BJ (cell line): ENCODE measurements around the gene ERC1. TPM values are rescaled to one million over a fixed set of nuclear protein-coding genes. Genes with fewer than 3 reads are reported as not detected.

Experiments used
- CTCF ChIA-PET: fragments of 350-600 bp; formaldehyde crosslinking; extraction: SDS; loops from one replicate; lab custom pipeline; 2021; ENCODE audit warnings: antibody characterized with exemption, inconsistent platforms; lab: Yijun Ruan, JAX
- POLR2A ChIA-PET: fragments of 300-600 bp; sonication (Branson Sonifier 250); formaldehyde crosslinking; extraction: SDS; loops from one replicate; lab custom pipeline; 2021; ENCODE audit warnings: antibody characterized with exemption; lab: Charles Lee
- DNase-seq: peaks from one replicate; pipeline ENCODE4 v3.0.0-alpha.2; 2011; ENCODE audit warnings: low read depth
- H3K27me3 ChIP-seq: 2 replicates; pipeline ENCODE4 v1.6.0; 2011; ENCODE audit warnings: low read length; ENCODE audit not compliant: control insufficient read depth, insufficient read depth
- H3K36me3 ChIP-seq: 2 replicates; pipeline ENCODE4 v1.5.1; 2011; ENCODE audit warnings: low read length; ENCODE audit not compliant: control insufficient read depth, insufficient read depth
- H3K4me3 ChIP-seq: 2 replicates; pipeline ENCODE4 v1.5.1; 2011; ENCODE audit warnings: low read depth, mild to moderate bottlenecking, control low read depth, low read length
- polyA minus RNA-seq: library from RNA; depleted of rRNA, polyadenylated mRNA; stranded (reverse); fragments of >200 nt; gene quantifications from 2 replicates; pipeline ENCODE4 v1.2.3, GENCODE V29; 2011; rRNA and poly(A)+ RNA removed
- polyA plus RNA-seq: library from polyadenylated mRNA; depleted of rRNA; stranded (reverse); fragments of >200 nt; gene quantifications from 2 replicates; pipeline ENCODE4 v1.2.3, GENCODE V29; 2011; rRNA removed
- TF ChIP-seq, protein P1 (sequence below): IDR thresholded peaks from 2 replicates; pipeline ENCODE4 v1.5.1; 2011; ENCODE audit warnings: low read depth, mild to moderate bottlenecking, control low read depth, inconsistent platforms, low read length, moderate library complexity; ENCODE audit not compliant: insufficient read depth

ERC1 gene
- polyA plus RNA-seq: 14.5 and 18.5 TPM in 2 replicates
- polyA minus RNA-seq: 50.5 and 51.7 TPM in 2 replicates

DNA sequence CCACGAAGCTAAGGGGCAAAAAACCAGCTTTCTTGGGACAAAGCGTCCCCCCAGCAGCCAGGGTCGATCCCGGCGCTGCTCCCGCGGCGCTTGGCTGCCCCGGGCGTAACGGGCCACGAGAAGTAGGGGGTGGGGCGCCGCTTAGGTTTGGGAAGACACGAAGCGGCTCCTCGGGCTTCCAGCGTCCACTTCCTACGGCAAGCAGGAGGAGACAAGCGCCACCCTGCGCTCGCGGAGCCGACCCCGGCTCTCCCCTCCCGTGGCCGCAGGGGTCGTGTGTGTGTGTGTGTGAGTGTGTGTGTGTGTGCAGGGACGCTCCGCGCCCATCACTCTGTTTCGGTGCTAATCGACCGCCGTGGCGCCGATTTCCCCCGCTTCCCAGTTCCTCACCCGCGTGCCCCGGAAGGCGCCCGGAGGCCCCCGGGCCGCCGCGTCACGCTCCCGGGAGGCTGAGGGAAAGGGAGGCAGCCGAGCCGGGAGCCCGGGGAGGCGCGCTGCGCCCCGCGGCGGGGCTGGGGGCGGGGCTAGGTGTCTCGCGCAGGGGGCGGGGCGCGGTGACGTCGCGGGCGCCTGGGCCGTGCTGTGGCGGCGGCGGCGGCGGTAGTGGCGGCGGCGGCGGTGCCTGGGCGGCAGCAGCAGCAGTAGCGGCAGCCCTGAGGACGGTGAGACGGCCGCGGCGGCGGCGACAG lies at the start of gene ERC1:
TSS of gene ERC1 (plus strand) at position 563 of the 689 bp plus-strand sequence. CDS start 36,681 bp downstream, outside the sequence.
- TF ChIP-seq, protein P1, sequence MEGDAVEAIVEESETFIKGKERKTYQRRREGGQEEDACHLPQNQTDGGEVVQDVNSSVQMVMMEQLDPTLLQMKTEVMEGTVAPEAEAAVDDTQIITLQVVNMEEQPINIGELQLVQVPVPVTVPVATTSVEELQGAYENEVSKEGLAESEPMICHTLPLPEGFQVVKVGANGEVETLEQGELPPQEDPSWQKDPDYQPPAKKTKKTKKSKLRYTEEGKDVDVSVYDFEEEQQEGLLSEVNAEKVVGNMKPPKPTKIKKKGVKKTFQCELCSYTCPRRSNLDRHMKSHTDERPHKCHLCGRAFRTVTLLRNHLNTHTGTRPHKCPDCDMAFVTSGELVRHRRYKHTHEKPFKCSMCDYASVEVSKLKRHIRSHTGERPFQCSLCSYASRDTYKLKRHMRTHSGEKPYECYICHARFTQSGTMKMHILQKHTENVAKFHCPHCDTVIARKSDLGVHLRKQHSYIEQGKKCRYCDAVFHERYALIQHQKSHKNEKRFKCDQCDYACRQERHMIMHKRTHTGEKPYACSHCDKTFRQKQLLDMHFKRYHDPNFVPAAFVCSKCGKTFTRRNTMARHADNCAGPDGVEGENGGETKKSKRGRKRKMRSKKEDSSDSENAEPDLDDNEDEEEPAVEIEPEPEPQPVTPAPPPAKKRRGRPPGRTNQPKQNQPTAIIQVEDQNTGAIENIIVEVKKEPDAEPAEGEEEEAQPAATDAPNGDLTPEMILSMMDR: no peak
- DNase-seq: peak; percentile 30
- H3K27me3 ChIP-seq: no peaks in the 10 kb centered on the region
- H3K36me3 ChIP-seq: no peaks in the 10 kb centered on the region
- CTCF ChIA-PET: interaction anchor here (0.8 to 1.1 kb wide), 2 partner anchors 41 to 414 kb away, joined by 3 read pairs; partner anchors contain the start of gene RAD52
- POLR2A ChIA-PET: no interaction called here
- peak within 1 kb of the TSS; percentile 71 for H3K4me3 ChIP-seq

DNA sequence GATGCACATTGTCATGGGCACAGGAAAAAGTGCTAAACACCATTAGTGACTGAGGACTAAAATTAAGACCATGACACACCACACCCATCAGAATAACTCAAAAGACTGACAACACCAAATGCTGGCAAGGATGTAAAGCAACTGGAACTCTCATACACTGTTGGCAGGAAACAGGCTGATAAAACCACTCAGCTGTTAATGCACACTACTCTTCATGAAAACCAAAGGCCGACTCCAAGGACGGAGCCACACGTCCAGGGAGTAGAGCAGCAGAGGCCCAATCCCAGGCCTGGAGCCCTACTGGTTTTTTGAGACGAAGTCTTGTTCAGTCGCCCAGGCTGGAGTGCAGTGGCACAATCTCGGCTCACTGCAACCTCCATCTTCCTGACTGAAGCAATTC lies 48.0 kb upstream of the ERC1 start:
- ChIA-PET POLR2A (no interaction called here), CTCF (no interaction called here)

DNA sequence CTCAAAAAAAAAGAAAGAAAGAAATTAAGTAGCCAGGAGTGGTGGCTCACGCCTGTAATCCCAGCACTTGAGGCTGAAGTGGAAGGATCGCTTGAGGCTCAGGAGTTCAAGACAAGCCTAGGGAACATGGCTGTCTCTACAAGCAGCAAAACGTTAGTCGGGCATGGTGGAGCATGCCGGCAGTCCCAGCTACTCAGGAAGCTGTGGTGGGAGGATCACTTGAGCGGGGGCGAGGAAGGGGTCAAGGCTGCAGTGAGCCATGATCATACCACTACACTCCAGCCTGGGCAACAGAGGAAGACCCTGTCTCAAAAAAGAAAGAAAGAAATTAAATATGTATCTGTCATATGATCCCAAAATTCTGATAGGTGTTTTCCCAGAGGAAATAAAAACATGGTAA lies 46.8 kb upstream of the ERC1 start:
- TF ChIP-seq, protein P1: no peak
- no peak for DNase-seq
- Histone ChIP-seq H3K4me3 (no peak overlapping the region), H3K27me3 (no peaks in the 10 kb centered on the region), H3K36me3 (no peaks in the 10 kb centered on the region)
- ChIA-PET CTCF (no interaction called here), POLR2A (no interaction called here)

More for the DNA sequence above, 48.0 kb upstream of the ERC1 start:
- H3K36me3 ChIP-seq: no peaks in the 10 kb centered on the region; the same call in 1 of the 2 replicates
- TF ChIP-seq, protein P1: no peak
- H3K4me3 ChIP-seq: no peak overlapping the region
- DNase-seq: no peak
- no peaks in the 10 kb centered on the region for H3K27me3 ChIP-seq

DNA sequence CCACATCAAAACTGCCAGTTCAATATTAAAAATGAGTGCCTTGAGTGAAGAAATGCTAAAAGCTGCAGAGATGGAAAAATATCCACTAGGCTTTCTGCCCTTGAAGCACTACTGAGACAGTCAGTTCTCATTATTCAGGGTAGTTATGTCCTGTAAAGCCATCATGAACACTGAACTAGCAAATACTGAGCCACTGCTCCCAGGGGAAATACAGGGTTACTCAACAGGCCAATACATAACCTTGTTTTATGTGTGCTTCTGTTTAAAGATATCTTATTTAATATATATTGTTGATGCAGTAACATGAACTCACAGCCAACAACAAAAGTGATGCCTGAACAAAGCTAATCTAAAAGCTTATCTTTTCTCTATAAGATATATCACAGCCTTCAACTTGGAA lies 44.8 kb upstream of the ERC1 start:
- H3K36me3 ChIP-seq: no peaks in the 10 kb centered on the region
- CTCF ChIA-PET: no interaction called here
- no peaks in the 10 kb centered on the region for H3K27me3 ChIP-seq
- no peak for DNase-seq
- TF ChIP-seq, protein P1: no peak
- POLR2A ChIA-PET: no interaction called here
- no peak overlapping the region for H3K4me3 ChIP-seq

DNA sequence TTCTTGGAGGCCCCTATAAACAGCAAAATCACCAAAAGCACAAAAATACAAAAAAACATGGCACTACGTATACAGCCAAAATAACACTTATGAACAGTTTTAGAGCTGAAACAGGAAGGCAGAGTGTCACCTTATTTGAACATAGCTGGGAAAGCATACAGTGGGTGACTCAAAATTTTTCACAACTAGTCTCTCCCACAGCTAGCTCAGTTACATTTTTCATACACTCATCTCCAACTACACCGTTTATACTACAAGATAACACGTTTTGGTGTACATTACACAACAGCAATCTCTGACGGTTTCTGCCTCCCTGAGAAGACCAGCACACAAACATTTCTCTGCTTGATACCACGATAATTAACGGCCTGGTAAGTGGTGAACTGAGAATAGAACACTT lies 44.4 kb upstream of the ERC1 start:
- Histone ChIP-seq H3K27me3 (no peaks in the 10 kb centered on the region), H3K36me3 (no peaks in the 10 kb centered on the region), H3K4me3 (no peak overlapping the region)
- TF ChIP-seq, protein P1: no peak
- no peak for DNase-seq
- CTCF ChIA-PET: no interaction called here
- POLR2A ChIA-PET: no interaction called here
